ENCODE data around the gene WTIP.

Gene WTIP

DNA sequence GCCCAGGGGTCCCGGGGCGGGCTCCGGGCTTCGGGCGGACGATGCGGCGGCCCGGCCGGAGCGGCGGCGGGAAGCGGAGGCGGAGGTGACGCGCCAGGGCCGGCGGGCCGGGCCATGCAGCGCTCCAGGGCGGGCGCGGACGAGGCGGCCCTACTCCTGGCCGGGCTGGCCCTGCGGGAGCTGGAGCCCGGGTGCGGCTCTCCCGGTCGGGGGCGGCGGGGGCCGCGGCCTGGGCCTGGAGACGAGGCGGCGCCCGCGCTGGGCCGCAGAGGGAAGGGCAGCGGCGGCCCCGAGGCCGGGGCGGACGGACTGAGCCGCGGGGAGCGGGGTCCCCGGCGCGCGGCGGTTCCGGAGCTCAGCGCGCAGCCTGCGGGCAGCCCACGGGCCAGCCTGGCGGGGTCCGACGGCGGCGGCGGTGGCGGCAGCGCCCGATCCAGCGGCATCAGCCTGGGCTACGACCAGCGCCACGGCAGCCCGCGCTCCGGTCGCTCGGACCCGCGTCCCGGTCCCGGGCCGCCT is 362 bp downstream of the WTIP start:
- peak; percentile 11 for ATAC-seq
- TF ChIP-seq, protein P1, sequence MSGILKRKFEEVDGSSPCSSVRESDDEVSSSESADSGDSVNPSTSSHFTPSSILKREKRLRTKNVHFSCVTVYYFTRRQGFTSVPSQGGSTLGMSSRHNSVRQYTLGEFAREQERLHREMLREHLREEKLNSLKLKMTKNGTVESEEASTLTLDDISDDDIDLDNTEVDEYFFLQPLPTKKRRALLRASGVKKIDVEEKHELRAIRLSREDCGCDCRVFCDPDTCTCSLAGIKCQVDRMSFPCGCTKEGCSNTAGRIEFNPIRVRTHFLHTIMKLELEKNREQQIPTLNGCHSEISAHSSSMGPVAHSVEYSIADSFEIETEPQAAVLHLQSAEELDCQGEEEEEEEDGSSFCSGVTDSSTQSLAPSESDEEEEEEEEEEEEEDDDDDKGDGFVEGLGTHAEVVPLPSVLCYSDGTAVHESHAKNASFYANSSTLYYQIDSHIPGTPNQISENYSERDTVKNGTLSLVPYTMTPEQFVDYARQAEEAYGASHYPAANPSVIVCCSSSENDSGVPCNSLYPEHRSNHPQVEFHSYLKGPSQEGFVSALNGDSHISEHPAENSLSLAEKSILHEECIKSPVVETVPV (CRISPR knock-in tag; IDR thresholded peaks at IDR 0.05) = no peak
- TF ChIP-seq RARB (CRISPR knock-in tag; IDR thresholded peaks at IDR 0.05) (no peak), ZNF70 (CRISPR knock-in tag; IDR thresholded peaks at IDR 0.05) (no peak), BACH2 (CRISPR knock-in tag; IDR thresholded peaks at IDR 0.05; ENCODE audit: borderline replicate concordance) (no peak), ZFP30 (CRISPR knock-in tag; IDR thresholded peaks at IDR 0.05) (no peak), CSDC2 (CRISPR knock-in tag; IDR thresholded peaks at IDR 0.05) (no peak), ESRRG (CRISPR knock-in tag; IDR thresholded peaks at IDR 0.05) (no peak), TOX (CRISPR knock-in tag; IDR thresholded peaks at IDR 0.05; ENCODE audit: borderline replicate concordance) (no peak), SNAI2 (CRISPR knock-in tag; IDR thresholded peaks at IDR 0.05) (no peak), ZC3H10 (CRISPR knock-in tag; IDR thresholded peaks at IDR 0.05) (no peak), OSR1 (CRISPR knock-in tag; IDR thresholded peaks at IDR 0.05) (no peak), ZNF8 (CRISPR knock-in tag; IDR thresholded peaks at IDR 0.05) (no peak)
- TF ChIP-seq, protein P2, sequence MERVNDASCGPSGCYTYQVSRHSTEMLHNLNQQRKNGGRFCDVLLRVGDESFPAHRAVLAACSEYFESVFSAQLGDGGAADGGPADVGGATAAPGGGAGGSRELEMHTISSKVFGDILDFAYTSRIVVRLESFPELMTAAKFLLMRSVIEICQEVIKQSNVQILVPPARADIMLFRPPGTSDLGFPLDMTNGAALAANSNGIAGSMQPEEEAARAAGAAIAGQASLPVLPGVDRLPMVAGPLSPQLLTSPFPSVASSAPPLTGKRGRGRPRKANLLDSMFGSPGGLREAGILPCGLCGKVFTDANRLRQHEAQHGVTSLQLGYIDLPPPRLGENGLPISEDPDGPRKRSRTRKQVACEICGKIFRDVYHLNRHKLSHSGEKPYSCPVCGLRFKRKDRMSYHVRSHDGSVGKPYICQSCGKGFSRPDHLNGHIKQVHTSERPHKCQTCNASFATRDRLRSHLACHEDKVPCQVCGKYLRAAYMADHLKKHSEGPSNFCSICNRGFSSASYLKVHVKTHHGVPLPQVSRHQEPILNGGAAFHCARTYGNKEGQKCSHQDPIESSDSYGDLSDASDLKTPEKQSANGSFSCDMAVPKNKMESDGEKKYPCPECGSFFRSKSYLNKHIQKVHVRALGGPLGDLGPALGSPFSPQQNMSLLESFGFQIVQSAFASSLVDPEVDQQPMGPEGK (CRISPR knock-in tag; IDR thresholded peaks at IDR 0.05; ENCODE audit: borderline replicate concordance) = no peak
- TF ChIP-seq, protein P3, sequence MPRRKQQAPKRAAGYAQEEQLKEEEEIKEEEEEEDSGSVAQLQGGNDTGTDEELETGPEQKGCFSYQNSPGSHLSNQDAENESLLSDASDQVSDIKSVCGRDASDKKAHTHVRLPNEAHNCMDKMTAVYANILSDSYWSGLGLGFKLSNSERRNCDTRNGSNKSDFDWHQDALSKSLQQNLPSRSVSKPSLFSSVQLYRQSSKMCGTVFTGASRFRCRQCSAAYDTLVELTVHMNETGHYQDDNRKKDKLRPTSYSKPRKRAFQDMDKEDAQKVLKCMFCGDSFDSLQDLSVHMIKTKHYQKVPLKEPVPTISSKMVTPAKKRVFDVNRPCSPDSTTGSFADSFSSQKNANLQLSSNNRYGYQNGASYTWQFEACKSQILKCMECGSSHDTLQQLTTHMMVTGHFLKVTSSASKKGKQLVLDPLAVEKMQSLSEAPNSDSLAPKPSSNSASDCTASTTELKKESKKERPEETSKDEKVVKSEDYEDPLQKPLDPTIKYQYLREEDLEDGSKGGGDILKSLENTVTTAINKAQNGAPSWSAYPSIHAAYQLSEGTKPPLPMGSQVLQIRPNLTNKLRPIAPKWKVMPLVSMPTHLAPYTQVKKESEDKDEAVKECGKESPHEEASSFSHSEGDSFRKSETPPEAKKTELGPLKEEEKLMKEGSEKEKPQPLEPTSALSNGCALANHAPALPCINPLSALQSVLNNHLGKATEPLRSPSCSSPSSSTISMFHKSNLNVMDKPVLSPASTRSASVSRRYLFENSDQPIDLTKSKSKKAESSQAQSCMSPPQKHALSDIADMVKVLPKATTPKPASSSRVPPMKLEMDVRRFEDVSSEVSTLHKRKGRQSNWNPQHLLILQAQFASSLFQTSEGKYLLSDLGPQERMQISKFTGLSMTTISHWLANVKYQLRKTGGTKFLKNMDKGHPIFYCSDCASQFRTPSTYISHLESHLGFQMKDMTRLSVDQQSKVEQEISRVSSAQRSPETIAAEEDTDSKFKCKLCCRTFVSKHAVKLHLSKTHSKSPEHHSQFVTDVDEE (CRISPR knock-in tag; IDR thresholded peaks at IDR 0.05) = no peak

DNA sequence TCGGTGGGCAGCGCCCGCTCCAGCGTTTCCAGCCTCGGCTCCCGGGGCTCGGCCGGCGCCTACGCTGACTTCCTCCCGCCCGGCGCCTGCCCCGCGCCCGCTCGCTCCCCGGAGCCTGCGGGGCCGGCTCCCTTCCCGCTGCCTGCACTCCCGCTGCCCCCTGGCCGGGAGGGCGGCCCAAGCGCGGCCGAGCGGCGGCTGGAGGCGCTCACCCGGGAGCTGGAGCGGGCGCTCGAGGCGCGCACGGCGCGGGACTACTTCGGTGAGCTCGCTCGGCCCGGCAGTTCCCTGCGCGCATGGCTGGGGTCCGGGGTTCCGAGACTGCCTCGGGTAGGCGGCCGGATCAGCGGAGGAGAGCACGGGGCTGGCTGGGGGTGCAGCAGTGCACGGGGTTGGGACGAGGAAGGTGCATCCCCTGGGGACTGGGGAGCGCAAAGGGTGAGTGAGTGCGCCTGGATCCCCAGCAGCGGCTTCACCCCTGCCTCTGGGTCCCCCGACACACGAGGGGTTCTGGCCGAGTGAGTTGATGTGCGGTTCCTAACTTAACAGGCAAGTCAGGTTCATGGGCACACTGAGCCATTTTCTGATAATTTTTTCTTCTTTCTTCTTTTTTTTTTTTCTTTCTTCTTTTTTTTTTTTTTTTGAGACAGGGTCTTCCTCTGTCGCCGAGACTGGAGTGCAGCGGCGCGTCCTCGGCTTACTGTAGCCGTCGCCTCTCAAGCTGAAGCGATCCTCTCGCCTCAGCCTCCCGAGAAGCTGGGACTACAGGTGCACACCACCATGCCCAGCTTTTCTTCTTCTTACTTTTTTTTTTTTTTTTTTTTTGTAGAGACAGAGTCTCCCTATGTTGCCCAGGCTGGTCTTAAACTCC is 1.1 kb downstream of the WTIP start:
- no peak for TF ChIP-seq ZC3H10 (CRISPR knock-in tag; IDR thresholded peaks at IDR 0.05)
- no peak for TF ChIP-seq PPARA (CRISPR knock-in tag; IDR thresholded peaks at IDR 0.05; ENCODE audit: borderline replicate concordance)
- no peak for TF ChIP-seq ZNF70 (CRISPR knock-in tag; IDR thresholded peaks at IDR 0.05)
- no peak for TF ChIP-seq OSR1 (CRISPR knock-in tag; IDR thresholded peaks at IDR 0.05)
- TF ChIP-seq SNAI2 (CRISPR knock-in tag; IDR thresholded peaks at IDR 0.05) = no peak
- no peak for TF ChIP-seq ZNF8 (CRISPR knock-in tag; IDR thresholded peaks at IDR 0.05)
- TF ChIP-seq ESRRG (CRISPR knock-in tag; IDR thresholded peaks at IDR 0.05) = no peak
- TF ChIP-seq ZFP3 (CRISPR knock-in tag; IDR thresholded peaks at IDR 0.05) = no peak
- no peak for TF ChIP-seq TOX (CRISPR knock-in tag; IDR thresholded peaks at IDR 0.05; ENCODE audit: borderline replicate concordance)
- TF ChIP-seq, protein P1 (CRISPR knock-in tag; IDR thresholded peaks at IDR 0.05) = no peak
- no peak for TF ChIP-seq RARB (CRISPR knock-in tag; IDR thresholded peaks at IDR 0.05)
- TF ChIP-seq, protein P4, sequence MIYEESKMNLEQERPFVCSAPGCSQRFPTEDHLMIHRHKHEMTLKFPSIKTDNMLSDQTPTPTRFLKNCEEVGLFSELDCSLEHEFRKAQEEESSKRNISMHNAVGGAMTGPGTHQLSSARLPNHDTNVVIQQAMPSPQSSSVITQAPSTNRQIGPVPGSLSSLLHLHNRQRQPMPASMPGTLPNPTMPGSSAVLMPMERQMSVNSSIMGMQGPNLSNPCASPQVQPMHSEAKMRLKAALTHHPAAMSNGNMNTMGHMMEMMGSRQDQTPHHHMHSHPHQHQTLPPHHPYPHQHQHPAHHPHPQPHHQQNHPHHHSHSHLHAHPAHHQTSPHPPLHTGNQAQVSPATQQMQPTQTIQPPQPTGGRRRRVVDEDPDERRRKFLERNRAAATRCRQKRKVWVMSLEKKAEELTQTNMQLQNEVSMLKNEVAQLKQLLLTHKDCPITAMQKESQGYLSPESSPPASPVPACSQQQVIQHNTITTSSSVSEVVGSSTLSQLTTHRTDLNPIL (CRISPR knock-in tag; IDR thresholded peaks at IDR 0.05; ENCODE audit: low read depth) = no peak
- TF ChIP-seq, protein P2 (CRISPR knock-in tag; IDR thresholded peaks at IDR 0.05; ENCODE audit: borderline replicate concordance) = no peak
- TF ChIP-seq GLIS3 (CRISPR knock-in tag; IDR thresholded peaks at IDR 0.05) = no peak
- TF ChIP-seq, protein P5, sequence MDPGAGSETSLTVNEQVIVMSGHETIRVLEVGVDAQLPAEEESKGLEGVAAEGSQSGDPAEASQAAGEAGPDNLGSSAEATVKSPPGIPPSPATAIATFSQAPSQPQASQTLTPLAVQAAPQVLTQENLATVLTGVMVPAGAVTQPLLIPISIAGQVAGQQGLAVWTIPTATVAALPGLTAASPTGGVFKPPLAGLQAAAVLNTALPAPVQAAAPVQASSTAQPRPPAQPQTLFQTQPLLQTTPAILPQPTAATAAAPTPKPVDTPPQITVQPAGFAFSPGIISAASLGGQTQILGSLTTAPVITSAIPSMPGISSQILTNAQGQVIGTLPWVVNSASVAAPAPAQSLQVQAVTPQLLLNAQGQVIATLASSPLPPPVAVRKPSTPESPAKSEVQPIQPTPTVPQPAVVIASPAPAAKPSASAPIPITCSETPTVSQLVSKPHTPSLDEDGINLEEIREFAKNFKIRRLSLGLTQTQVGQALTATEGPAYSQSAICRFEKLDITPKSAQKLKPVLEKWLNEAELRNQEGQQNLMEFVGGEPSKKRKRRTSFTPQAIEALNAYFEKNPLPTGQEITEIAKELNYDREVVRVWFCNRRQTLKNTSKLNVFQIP (CRISPR knock-in tag; IDR thresholded peaks at IDR 0.05; ENCODE audit: borderline replicate concordance, low read depth) = no peak
- TF ChIP-seq ISL1 (CRISPR knock-in tag; IDR thresholded peaks at IDR 0.05) = no peak
- peak; percentile 33 for ATAC-seq

Measured in SK-N-SH treated with all-trans-retinoic acid at 6 μM for 48 hours (cell line).